GM21737 (cell line): ENCODE measurements around the gene COPB1.

ENCODE experiments used
- ATAC-seq: cut with Tn5 transposase; IDR thresholded peaks from one replicate; pipeline ENCODE4 v1.9.1; 2021; ENCODE audit warnings: mild to moderate bottlenecking, moderate library complexity; ENCODE audit not compliant: unreplicated experiment

Gene COPB1

DNA sequence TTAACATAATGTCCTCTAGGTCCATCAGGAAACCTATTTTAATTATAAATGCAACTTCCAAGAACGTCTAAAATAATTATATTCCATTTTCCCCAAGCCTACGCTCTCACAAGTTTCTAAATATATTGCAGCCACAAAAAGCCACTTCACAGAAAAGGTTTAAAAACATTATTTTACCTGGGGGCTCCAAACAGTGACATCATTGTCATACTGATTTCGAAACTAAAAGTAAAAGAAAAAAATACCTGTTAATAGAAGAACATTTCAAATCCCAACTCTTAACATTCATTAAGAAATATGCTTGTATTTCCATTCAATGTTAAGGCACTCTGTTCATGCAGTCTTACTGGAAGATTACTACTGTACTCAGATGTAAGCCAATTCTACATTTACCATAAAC, 19.2 kb upstream of the COPB1 start:
- ATAC-seq, result no peak

DNA sequence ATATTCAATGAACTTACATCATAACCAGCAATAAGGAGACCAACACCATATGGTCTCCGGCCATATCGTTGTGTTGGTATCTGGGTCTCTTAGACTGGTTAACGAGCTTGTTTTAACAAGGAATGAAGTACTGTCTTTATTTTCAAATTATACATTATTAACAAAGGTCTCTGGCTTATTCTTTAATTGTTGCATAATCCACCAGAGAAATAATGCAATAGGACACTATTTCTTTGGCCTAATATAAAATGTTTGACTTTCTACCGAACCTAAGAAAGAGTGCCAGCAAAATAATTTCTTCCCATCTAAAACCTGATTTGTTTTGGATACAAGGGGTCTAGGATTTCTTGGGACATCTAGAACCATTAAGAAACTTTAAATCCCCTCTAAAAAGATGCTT, 14.2 kb upstream of the COPB1 start:
- ATAC-seq, result no peak

DNA sequence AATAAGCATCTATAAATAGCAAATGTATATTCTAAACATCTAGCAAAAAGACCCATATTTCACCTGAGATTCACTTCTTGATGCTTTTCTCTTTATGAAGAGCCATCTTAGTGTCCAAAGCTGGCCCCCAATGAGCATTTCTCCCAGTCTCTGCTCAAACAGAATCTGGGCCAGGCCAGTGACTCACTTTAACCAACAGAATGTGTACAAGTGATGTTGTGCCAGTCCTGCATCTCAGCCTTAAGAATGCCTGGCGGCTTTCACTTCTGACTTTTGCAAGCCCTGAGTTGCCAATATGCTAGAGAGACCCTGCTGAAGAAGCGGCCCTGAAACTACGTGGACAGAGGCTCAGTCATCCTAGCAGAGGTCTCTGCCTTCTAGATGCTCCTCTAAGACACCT, 6.9 kb upstream of the COPB1 start:
- ATAC-seq, result no peak

DNA sequence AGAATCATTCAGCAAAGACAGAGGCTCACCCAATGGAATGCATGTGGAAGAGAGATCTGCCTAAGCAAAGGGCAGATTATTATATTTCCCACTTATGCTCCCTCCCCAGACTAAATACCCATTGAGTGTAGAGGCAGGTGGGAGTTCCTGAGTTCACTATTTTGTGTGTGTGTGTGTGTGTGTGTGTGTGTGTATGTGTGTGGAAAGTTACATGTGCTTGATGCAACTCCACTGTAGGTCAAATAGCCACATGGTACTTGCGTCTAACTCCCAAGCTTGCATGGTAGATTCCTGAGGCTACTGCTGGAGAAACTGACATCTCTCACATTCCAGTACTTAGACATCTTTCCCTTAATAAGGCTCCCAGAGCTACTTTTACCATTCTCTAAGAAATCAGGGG, 3.4 kb upstream of the COPB1 start:
- ATAC-seq, result no peak

DNA sequence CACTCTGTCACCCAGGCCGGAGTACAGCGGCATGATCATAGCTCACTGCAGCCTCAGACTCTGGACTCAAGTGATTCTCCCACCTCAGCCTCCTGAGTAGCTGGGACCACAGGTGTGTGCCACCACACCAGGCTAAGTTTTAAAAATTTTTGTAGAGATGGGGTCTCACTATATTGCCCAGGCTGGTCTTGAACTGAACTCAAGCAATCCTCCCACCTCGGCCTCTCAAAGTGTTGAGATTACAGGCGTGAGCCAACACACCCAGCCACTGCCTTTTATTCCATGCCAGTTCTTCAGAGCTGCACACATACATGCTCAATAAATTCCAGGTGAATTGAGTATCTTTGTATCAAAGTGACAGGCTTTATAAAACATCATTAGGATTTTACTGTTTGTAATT, 2.4 kb upstream of the COPB1 start:
- ATAC-seq, result no peak

DNA sequence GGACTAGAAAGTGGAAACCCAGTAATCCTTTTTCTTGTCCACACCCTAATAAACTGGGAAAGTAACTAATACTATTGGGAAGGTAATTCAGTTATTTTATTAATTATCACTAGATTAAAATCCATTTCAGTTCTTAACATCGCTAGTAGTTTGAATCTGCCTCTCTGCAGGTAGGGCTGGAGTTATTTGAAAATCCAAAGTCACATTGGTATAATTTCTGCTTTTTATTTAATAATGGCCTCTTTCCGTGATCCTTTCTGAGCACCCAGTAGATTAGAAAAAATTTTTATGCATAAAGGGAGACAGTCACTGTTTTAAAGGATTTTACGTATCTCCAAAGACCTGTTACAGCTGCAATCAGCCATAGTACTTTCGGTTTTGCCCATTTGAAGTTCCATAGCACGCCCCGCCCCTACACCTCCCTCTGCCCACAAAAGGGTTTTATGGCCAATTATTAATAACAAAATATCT, 605 bp upstream of the COPB1 start:
- ATAC-seq, result peak; percentile 49

DNA sequence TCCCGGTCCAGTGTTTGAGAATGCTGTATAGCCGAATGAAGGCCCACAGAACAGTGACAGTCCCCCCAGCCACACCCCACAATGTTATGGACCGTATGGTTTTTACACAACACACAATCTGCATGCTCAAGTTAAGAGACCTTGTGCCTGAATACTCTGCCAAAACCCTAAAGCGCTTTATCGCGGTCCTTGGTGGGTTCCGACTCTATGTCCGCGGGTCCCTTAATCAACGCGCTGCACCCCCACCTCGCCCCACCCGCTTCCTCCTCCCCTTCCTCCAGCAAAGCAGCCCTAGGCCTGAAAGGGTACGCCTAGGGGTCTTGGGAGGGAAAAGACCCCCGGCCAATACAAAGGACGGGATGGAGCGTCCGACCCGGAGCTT, 442 bp downstream of the COPB1 start:
- ATAC-seq, result peak; percentile 2

DNA sequence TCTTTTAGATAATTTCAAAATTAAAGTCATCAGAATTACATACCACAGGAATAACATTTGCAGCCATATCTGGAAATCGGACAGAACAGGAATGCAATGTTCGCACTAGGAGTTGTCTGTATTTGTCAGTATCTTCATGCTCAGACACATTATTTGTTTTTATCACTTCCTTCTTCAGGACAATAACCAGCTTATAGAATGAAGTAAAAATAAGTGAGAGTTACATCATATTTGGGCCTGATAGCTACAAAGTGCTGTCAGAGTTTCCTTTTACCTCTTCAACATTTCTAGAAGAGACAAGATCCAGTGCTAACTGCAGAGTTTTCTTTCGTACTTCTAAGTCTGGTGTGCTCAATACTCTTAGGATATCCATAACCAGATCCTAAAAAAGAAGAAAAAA, 18.9 kb downstream of the COPB1 start:
- ATAC-seq, result no peak

DNA sequence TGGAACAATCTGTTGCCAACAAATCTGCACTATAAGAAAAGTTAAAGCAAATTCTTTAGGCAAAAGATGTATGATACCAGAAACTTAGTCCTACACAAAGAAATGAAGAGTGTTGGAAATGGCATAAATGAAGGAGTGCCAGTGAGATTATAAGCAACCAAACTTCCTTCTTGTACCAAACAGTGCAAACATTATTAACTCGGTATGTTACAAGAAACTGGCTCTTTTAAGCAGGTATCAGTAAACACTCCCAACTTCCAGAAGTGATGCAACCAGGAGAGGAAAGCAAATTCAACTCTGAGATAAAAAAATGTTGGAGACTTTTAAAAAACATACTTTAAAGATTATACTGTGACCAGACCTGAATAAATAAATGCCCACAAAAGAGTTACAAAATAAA, 28.5 kb downstream of the COPB1 start:
- ATAC-seq, result no peak

DNA sequence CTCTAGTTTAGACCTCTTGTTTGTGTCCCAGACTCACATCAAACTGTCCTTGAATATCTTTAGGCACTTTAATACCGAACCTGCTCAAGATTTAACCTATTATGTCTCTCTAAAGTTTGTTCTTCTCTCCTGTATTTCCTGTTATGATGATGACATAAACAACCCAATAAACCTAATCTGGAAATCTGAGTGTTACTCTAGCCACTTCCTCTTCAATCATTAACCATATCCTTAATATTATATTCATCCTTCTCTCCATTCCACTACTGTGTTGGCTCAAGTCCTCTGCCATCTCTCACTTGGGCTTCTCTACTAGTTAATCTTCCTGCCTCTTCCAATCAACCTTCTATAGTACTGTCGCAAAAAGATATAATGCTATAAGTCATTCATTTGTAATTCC, 36.0 kb downstream of the COPB1 start:
- ATAC-seq, result no peak

DNA sequence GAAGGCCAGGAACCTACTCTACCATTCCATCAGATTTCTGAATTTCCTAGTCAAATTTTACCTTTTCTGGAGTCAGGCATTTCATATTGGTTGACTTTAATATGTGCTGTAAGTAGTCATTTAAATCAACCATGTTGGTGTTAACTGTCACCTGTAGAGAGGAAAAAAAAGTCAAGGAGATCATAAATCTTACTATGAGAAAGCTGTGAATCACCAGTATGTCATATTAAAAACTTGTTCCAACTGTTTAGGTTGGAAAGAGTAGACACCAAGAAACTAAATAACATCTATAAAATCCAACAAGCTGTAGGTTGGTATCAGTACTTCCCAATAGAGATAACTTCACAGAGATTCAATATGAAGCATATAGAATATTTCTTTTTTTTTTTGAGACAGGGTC, 39.5 kb downstream of the COPB1 start:
- no peak for ATAC-seq

DNA sequence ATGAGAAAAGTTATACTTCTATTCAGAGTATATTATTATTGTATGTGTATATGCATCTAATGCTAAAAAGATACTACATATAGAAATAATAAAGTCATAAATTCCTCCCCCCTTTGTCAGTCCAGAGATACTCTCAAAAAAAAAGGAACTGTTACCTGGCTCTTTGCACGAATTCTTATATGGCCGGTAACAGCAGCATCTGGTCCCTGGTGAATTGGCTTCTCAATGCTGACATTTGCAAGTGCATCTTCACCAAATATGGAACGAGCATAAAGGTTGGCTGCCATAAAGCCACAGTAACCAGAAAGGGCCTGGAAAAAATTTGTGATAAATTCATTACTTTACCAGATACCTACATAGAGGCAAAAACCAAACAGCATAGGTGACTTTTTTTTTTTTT, 41.2 kb downstream of the COPB1 start:
- no peak for ATAC-seq

DNA sequence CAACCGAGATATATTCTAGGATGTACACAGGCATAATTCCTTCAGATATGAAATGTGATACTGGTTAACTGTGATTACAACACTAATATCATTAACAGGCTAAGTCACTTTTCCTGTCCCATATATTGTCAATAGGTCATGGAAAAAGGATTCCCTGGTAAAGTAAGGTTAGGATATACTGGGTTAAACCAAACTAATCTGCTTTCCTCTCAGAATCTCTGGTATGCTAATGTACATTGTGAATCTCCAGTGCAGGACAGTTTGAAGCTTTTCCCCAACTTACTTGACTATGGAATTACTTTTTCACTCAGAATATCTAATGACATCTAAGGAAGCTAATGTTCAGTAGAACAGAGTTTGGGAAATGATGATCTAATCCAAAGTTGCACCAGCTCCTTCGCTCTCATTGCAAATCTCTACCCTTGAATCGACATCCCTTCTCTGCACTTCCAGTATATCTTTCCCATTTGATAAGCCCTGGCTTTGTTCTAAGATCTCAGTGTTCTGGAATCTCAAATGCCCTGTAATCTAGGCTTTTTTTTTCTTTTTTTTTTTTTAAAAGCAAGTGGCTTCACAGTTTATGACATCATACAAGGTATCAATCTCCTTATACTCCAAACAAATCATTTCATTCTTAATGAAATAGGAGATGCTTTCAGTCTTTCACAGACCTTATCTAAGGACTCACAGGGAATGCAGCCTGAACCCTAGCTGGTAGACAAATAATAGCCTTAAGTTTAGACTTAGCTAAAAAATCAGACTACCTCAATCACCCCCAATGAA, 43.8 kb downstream of the COPB1 start:
- ATAC-seq, result no peak

DNA sequence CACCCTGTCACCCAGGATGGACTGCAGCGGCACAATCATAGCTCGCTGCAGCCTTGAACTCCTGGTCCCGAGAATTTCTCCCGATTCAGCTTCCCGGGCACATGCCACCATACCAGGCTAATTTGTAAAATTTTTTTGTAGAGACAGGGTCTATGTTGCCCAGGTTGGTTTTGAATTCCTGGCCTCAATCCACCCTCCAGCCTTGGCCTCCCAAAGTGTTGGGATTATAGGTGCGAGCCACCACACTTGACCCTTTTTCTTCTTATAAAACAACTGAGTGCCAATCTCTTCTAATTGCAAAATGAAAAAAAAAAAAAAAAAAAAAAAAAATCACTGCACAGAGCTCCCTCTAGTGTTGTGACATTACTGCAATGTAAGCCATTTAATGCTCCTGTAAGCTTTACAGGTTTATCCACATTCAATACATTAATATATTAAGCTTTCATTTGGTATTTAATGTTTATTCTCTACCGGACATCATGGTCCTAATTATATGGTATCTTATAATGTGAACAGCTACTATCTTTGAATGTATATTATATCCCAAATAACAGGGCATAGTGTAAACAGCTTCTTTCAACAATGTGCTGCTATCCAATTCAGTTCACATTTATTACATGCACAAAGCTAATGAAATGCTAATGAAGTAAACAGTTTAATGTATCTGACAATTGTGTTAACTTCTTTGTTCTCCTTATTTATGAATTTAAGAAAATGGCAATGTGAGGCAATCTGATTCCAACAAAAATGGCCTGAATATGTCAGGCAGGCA, 44.6 kb downstream of the COPB1 start:
- ATAC-seq, result no peak

DNA sequence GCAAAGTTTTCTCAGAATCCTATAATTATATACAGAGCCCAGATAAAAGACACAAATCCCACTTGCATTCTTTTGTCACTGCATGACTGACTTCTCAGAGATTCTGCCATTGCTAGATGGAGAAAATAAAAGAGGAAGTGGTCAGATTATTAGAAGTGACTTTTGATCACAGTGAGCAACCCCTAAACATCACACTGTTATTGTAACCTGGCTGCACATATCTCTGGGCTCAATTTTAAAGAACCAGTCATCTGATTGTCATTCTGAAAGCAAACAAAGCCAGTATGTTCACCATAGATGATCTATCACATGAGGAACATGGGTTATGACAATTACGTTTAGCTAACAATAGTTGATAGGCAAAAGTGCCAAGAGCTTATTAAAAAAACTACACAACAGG, 47.8 kb downstream of the COPB1 start:
- ATAC-seq, result no peak

DNA sequence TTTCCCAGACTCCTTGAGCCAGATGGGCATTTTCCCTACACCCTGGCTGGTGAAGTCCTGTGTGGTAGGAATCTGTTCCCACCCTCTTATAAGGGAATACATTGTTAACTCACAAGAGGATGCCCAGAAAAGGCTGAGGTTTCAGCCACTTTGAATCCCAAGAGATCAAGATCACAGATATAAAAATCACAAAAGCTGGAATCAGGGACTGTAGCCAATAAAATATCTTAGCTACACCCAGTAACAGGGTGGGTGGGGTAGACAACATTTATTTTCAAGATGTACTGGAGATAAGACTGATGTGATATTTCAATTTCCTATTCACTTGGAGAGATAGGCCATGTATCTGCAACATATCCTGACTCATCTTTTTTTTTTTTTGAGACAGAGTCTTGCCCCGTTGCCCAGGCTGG, 50.3 kb downstream of the COPB1 start:
- no peak for ATAC-seq

DNA sequence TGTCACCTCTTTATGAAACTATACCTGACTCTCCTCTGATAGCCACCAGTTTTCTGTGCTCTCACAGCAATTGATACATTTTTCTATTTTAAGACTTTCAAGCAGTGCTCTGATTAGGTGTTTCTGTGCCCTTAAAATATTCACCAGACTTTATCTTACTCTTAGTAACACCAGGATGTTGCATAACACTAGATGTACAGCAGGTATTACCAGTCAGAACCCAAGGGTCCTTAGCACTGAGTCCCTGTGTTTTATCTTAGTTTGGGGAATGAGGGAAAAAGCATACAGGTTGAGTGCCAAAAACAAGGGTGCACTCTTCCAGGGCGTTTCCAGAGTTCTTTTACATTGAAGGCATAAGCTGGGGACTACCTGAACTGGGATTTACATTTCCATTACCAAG, 51.4 kb downstream of the COPB1 start:
- ATAC-seq, result no peak

DNA sequence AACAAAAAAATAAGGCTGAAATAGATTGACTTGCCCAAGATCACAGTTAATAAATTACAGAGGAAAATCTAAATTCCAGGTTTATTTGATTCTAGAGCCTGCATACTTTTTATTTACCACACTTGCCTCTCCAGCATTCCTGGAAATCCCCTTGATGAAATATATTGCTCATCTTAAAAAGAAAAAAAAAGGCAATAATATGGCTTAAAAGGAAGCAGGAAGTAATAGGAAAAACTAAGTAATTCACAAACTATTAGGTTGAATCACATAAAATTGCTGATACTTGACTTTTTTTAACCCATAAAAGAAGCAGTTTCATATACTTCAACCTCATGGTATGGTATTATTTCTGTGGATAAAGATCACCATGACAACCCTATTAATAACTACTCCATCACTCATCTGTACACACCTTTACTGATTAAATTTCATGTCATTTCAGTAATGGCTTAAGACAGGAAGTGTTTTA, 52.9 kb downstream of the COPB1 start:
- peak; percentile 49 for ATAC-seq

DNA sequence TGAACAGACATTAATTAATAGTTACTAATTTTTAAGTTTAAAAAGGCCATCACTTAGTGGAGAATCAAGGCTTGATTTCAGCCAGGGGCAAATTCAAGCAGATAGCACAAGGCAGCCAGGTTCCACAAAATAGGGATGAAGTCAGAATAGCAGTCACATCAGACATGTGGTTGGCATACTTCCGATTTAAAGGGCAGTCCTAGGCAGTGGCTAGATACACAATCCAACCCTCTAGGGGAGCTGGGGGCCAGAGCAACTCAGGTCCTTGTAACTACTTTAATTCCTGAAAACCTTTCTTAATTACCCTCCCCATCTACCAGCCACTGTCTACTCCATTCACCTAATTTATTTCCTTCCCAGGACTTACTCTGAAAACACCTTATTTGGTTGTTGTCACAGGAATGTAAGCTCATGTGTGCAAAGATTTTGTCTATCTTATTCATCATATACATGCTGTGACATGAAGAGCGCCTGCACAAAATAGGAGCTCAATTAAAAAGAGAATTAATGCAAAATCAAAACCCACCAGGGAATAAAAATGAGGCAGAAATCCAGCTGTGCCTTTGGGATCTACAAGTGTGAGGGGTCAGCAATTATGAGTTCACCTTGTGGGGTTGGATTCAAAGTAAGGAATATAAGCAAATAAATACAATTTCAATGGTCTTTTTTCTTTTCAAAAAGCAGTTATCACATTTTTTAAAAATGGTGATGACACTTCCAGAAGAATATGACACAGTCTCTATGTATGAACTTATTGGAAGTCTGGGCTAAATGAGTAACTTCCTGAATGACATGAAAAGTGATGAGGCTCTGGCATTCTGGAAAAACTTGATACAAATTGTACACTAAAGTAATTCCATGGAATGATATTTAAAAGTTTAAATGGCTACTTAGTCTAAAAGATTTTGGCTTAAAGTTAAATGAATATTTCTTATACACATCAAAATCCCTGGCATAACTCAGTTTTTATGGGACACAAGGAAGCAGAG, 53.8 kb downstream of the COPB1 start:
- ATAC-seq, result no peak

DNA sequence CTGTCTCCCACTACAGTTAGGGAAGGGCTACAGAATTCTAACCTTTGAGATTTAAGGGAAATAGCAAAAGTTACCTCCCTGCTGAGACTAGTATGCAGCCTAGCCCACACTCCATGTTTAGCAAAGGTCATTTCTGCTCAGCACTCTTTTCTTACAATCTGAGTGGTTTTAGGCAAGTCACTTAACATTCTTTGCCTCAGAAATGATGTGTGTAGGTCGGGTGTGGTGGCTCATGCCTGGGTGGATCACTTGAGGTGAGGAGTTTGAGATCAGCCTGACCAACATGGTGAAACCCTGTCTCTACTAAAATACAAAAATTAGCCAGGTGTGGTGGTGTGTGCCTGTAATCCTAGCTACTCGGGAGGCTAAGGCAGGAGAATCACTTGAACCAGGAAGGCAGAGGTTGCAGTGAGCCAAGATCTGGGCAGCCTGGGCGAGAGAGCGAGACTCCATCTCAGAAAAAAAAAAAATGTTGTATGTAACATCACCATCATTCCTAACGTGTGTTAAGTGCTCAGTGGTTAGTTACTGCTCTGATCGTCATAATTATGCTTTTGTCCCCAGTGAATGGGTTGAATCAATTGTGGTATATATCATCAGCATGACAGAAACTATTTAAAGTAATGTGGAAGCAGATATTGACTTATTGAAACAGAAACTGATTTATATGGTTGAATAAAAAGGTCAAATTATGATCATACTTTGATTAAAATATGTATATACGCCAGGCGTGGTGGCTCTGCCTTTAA, 55.0 kb downstream of the COPB1 start:
- no peak for ATAC-seq
